Gastrocnemius medialis (tissue), 4 donors: ENCODE data around the gene TSNAXIP1. TPM values are rescaled to one million over a fixed set of nuclear protein-coding genes. Genes with fewer than 3 reads are reported as not detected.

Source experiments
- ATAC-seq, 2 donors: fragments of 150-250 bp; one replicate each; pipeline ENCODE4 v1.9.1; 2016
- DNase-seq, 2 donors: peaks; one replicate each; pipeline ENCODE4 v3.0.0-alpha.2; 2019
- H3K27ac ChIP-seq, 4 donors: fragments of 200-600 bp; sonication (generic); 1 replicate in 1 of 4; 2 replicates in 3 of 4; pipeline ENCODE4 v1.5.1; 2016 to 2018; ENCODE audit warnings: mild to moderate bottlenecking in 2 of 4, moderate library complexity in 1 of 4
- H3K27me3 ChIP-seq, 3 donors: fragments of 200-600 bp; sonication (generic) in 2 of 3; 1 replicate in 1 of 3; 2 replicates in 2 of 3; pipeline versions ENCODE4 v1.5.1 to v1.6.0; 2016 to 2019; ENCODE audit warnings: mild to moderate bottlenecking in 1 of 3, moderate library complexity in 1 of 3
- H3K36me3 ChIP-seq, 2 donors: fragments of 200-600 bp; sonication (generic) in 1 of 2; one replicate each; pipeline ENCODE4 v1.5.1; 2017 to 2018
- H3K4me1 ChIP-seq, 2 donors: fragments of 200-600 bp; sonication (generic) in 1 of 2; one replicate each; pipeline ENCODE4 v1.5.1; 2016 to 2017; ENCODE audit warnings: mild to moderate bottlenecking in 2 of 2
- H3K4me3 ChIP-seq, 4 donors: fragments of 200-600 bp; sonication (generic) in 3 of 4; 1 replicate in 1 of 4; 2 replicates in 3 of 4; pipeline ENCODE4 v1.5.1; 2016 to 2019; ENCODE audit warnings: mild to moderate bottlenecking in 2 of 4
- H3K9me3 ChIP-seq, 3 donors: fragments of 200-600 bp; sonication (generic) in 2 of 3; 1 replicate in 1 of 3; 2 replicates in 2 of 3; pipeline ENCODE4 v1.5.1; 2016 to 2019
- POLR2A ChIP-seq, 2 donors: fragments of 450-650 bp; IDR thresholded peaks; one replicate each; pipeline ENCODE4 v1.6.1; 2017; ENCODE audit warnings: antibody characterized with exemption in 2 of 2, mild to moderate bottlenecking in 2 of 2, moderate library complexity in 2 of 2
- in situ Hi-C, 4 donors: fragments of 200-750 bp; cut with MboI; loops; one replicate each; pipeline versions ENCODE4 v1.15.0 to v1.8.0; 2017; ENCODE audit warnings: low sequenced_read_pairs in 4 of 4
- intact Hi-C: fragments of 100-400 bp; cut with DNase I; formaldehyde crosslinking; loops from one replicate; pipeline ENCODE4 v1.15.1; 2023; ENCODE audit warnings: low total_unique reads
- total RNA-seq, 4 donors: library from RNA; depleted of rRNA; stranded (reverse); fragments of >200 nt; gene quantifications; one replicate each; pipeline versions ENCODE4 v1.1.0 to v1.2.3, GENCODE V29; 2016
- TF ChIP-seq, protein P1 (sequence below), 5 experiments: fragments of 450-650 bp in 3 of 5; fragments of 200-600 bp in 2 of 5; sonication (generic) in 2 of 5; IDR thresholded peaks in 4 of 5; conservative IDR thresholded peaks in 1 of 5; 1 replicate in 4 of 5; 2 replicates in 1 of 5; pipeline ENCODE4 v1.5.1; 2016 to 2019; ENCODE audit warnings: antibody characterized with exemption in 5 of 5, mild to moderate bottlenecking in 3 of 5, moderate library complexity in 3 of 5

The TSNAXIP1 gene
- total RNA-seq, 4 donors from 2014 or later: 0.27 to 11.0 (median 0.56) TPM; not detected in 1

GRCh38 chr16:67841816-67842508, 35.3 kb downstream of the TSNAXIP1 start, which contains the start of gene THAP11:
THAP11 (plus strand) TSS chr16:67842320; CDS start chr16:67842555, 235 bp downstream.
- TF ChIP-seq, protein P1, sequence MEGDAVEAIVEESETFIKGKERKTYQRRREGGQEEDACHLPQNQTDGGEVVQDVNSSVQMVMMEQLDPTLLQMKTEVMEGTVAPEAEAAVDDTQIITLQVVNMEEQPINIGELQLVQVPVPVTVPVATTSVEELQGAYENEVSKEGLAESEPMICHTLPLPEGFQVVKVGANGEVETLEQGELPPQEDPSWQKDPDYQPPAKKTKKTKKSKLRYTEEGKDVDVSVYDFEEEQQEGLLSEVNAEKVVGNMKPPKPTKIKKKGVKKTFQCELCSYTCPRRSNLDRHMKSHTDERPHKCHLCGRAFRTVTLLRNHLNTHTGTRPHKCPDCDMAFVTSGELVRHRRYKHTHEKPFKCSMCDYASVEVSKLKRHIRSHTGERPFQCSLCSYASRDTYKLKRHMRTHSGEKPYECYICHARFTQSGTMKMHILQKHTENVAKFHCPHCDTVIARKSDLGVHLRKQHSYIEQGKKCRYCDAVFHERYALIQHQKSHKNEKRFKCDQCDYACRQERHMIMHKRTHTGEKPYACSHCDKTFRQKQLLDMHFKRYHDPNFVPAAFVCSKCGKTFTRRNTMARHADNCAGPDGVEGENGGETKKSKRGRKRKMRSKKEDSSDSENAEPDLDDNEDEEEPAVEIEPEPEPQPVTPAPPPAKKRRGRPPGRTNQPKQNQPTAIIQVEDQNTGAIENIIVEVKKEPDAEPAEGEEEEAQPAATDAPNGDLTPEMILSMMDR (IDR thresholded peaks at IDR 0.05 in 4 of 5, conservative IDR thresholded peaks at IDR 0.05 in 1 of 5): peak; percentile 76 to 91 (median 89)
- peak; percentile 86 to 87 for TF ChIP-seq POLR2A (IDR thresholded peaks at IDR 0.05)
- Histone ChIP-seq H3K27ac (peak within 1 kb of the TSS; percentile 98 to 100 (median 99)), H3K27me3 (no peaks in the 10 kb centered on the region), H3K4me1 (peaks cover 39 to 43% of the 10 kb centered on the region in 2 donors), H3K4me3 (peak within 1 kb of the TSS; percentile 76 to 95 (median 78)), H3K36me3 (no peaks in the 10 kb centered on the region), H3K9me3 (no peaks in the 10 kb centered on the region)
- peak; percentile 91 to 92 for DNase-seq
- in situ Hi-C loops (no loop called here), intact Hi-C loops (loop anchor here (1.0 to 10.0 kb wide), 3 partner anchors 21 to 277 kb away; partner anchors contain the start of gene CTCF)
- peak; percentile 77 to 82 for ATAC-seq

GRCh38 chr16:67842509-67843342, 36.0 kb downstream of the TSNAXIP1 start:
- Histone ChIP-seq H3K36me3 (no peaks in the 10 kb centered on the region), H3K27ac (peak overlapping the region; percentile 98 to 100 (median 99)), H3K9me3 (no peaks in the 10 kb centered on the region), H3K27me3 (no peaks in the 10 kb centered on the region), H3K4me1 (peaks cover 40 to 48% of the 10 kb centered on the region in 2 donors), H3K4me3 (peak overlapping the region; percentile 76 to 95 (median 78))
- intact Hi-C loops (loop anchor here (1.0 to 10.0 kb wide), 3 partner anchors 21 to 278 kb away; partner anchors contain the start of gene CTCF), in situ Hi-C loops (no loop called here)
- ATAC-seq: peak; percentile 20 to 24
- DNase-seq: peak; percentile 24 to 56
- TF ChIP-seq POLR2A (IDR thresholded peaks at IDR 0.05): peak in 1 of 2 donors; percentile 23
- TF ChIP-seq, protein P1 (IDR thresholded peaks at IDR 0.05 in 4 of 5, conservative IDR thresholded peaks at IDR 0.05 in 1 of 5): no peak

GRCh38 chr16:67843343-67843765, 36.7 kb downstream of the TSNAXIP1 start:
- ATAC-seq (no peak), DNase-seq (no peak)
- Histone ChIP-seq H3K27ac (peak overlapping the region; percentile 98 to 100 (median 99)), H3K4me1 (peaks cover 46 to 54% of the 10 kb centered on the region in 2 donors), H3K9me3 (no peaks in the 10 kb centered on the region), H3K4me3 (peak overlapping the region; percentile 76 to 95 (median 78)), H3K27me3 (no peaks in the 10 kb centered on the region), H3K36me3 (no peaks in the 10 kb centered on the region)
- intact Hi-C loops (loop anchor here (5.0 to 10.0 kb wide), 2 partner anchors 84 to 279 kb away; partner anchors contain the start of gene CTCF), in situ Hi-C loops (no loop called here)
- TF ChIP-seq POLR2A (IDR thresholded peaks at IDR 0.05): no peak
- TF ChIP-seq, protein P1 (IDR thresholded peaks at IDR 0.05 in 4 of 5, conservative IDR thresholded peaks at IDR 0.05 in 1 of 5): no peak

- no peak for TF ChIP-seq POLR2A (IDR thresholded peaks at IDR 0.05)
- TF ChIP-seq, protein P1 (IDR thresholded peaks at IDR 0.05 in 4 of 5, conservative IDR thresholded peaks at IDR 0.05 in 1 of 5): peak in 1 of 5 experiments; percentile 20
- H3K4me3 ChIP-seq: peak overlapping the region; percentile 32 to 79 (median 77)
- H3K9me3 ChIP-seq: no peaks in the 10 kb centered on the region
- ATAC-seq: no peak
- DNase-seq: no peak
- intact Hi-C loops: loop anchor here (5.0 to 10.0 kb wide), 2 partner anchors 83 to 280 kb away; partner anchors contain the start of gene CTCF
- H3K27me3 ChIP-seq: no peaks in the 10 kb centered on the region
- in situ Hi-C loops: no loop called here
- peaks cover 51 to 60% of the 10 kb centered on the region in 2 donors for H3K4me1 ChIP-seq
- peak overlapping the region; percentile 98 to 100 (median 99) for H3K27ac ChIP-seq
- no peaks in the 10 kb centered on the region for H3K36me3 ChIP-seq
These were observed 37.8 kb downstream of the TSNAXIP1 start for GRCh38 chr16:67844497-67844896.
